Parathyroid adenoma (tissue), 2 donors: ENCODE measurements around the gene GALNT17.
A peak's percentile ranks its signal among the peaks of the same experiment; 100 is the strongest.

Experiments used
- H2AFZ ChIP-seq: fragments of 300-600 bp; sonication (generic); one replicate; pipeline ENCODE4 v1.7.0; 2017; ENCODE audit warnings: antibody characterized with exemption, mild to moderate bottlenecking
- H3K27ac ChIP-seq: fragments of 300-600 bp; sonication (generic); one replicate; pipeline ENCODE4 v1.7.0; 2017
- H3K27me3 ChIP-seq: fragments of 300-600 bp; sonication (generic); one replicate; pipeline ENCODE4 v1.7.0; 2017; ENCODE audit warnings: low read length; ENCODE audit not compliant: control insufficient read depth, insufficient read depth
- H3K36me3 ChIP-seq: fragments of 300-600 bp; sonication (generic); one replicate; pipeline ENCODE4 v1.7.0; 2017; ENCODE audit warnings: low read length; ENCODE audit not compliant: control insufficient read depth, insufficient read depth
- H3K4me1 ChIP-seq: fragments of 300-600 bp; sonication (generic); one replicate; pipeline ENCODE4 v1.7.0; 2017; ENCODE audit warnings: control low read depth
- H3K4me2 ChIP-seq: fragments of 300-600 bp; sonication (generic); one replicate; pipeline ENCODE4 v1.7.0; 2017; ENCODE audit warnings: low read length
- H3K4me3 ChIP-seq: fragments of 300-600 bp; sonication (generic); one replicate; pipeline ENCODE4 v1.7.0; 2017; ENCODE audit warnings: low read depth, low read length
- H3K79me2 ChIP-seq: fragments of 300-600 bp; sonication (generic); one replicate; pipeline ENCODE4 v1.7.0; 2017; ENCODE audit warnings: control low read depth
- H3K9ac ChIP-seq: fragments of 300-600 bp; sonication (generic); one replicate; pipeline ENCODE4 v1.7.0; 2017; ENCODE audit warnings: mild to moderate bottlenecking
- H3K9me3 ChIP-seq: fragments of 300-600 bp; sonication (generic); one replicate; pipeline ENCODE4 v1.7.0; 2017; ENCODE audit warnings: low read length; ENCODE audit not compliant: control insufficient read depth
- CTCF ChIP-seq: fragments of 300-600 bp; sonication (generic); IDR thresholded peaks from one replicate; pipeline ENCODE4 v1.7.0; 2017; ENCODE audit warnings: antibody characterized with exemption, mild to moderate bottlenecking
- donor health status: primary hyperparathyroidism.

GALNT17 gene

GRCh38 chr7:71721742-71722141 is 589.8 kb downstream of the GALNT17 start:
- Histone ChIP-seq H3K4me1 (no peaks in the 10 kb centered on the region), H3K4me3 (no peak overlapping the region), H3K27ac (no peak overlapping the region), H3K9ac (no peak overlapping the region), H3K27me3 (no peaks in the 10 kb centered on the region), H2AFZ (no peak overlapping the region), H3K4me2 (no peak overlapping the region), H3K36me3 (no peaks in the 10 kb centered on the region), H3K79me2 (no peaks in the 10 kb centered on the region), H3K9me3 (no peaks in the 10 kb centered on the region)
- TF ChIP-seq CTCF: no peak

- no peak overlapping the region for H3K4me3 ChIP-seq
- no peak overlapping the region for H3K4me2 ChIP-seq
- H3K79me2 ChIP-seq: no peaks in the 10 kb centered on the region
- H2AFZ ChIP-seq: no peak overlapping the region
- TF ChIP-seq CTCF: no peak
- H3K27ac ChIP-seq: no peak overlapping the region
- no peaks in the 10 kb centered on the region for H3K36me3 ChIP-seq
- H3K9ac ChIP-seq: no peak overlapping the region
- no peaks in the 10 kb centered on the region for H3K27me3 ChIP-seq
- H3K4me1 ChIP-seq: no peaks in the 10 kb centered on the region
- H3K9me3 ChIP-seq: no peaks in the 10 kb centered on the region
These were observed 591.9 kb downstream of the GALNT17 start for GRCh38 chr7:71723859-71724258.

GRCh38 chr7:71727347-71727746 is 595.4 kb downstream of the GALNT17 start:
- no peak for TF ChIP-seq CTCF
- no peak overlapping the region for H2AFZ ChIP-seq
- no peaks in the 10 kb centered on the region for H3K79me2 ChIP-seq
- no peak overlapping the region for H3K9ac ChIP-seq
- H3K36me3 ChIP-seq: no peaks in the 10 kb centered on the region
- H3K4me1 ChIP-seq: no peaks in the 10 kb centered on the region
- no peaks in the 10 kb centered on the region for H3K27me3 ChIP-seq
- H3K4me2 ChIP-seq: no peak overlapping the region
- no peak overlapping the region for H3K4me3 ChIP-seq
- no peaks in the 10 kb centered on the region for H3K9me3 ChIP-seq
- H3K27ac ChIP-seq: no peak overlapping the region

GRCh38 chr7:71731740-71732139 is 599.8 kb downstream of the GALNT17 start:
- H3K27ac ChIP-seq: no peak overlapping the region
- no peak overlapping the region for H3K4me2 ChIP-seq
- H3K36me3 ChIP-seq: no peaks in the 10 kb centered on the region
- no peak overlapping the region for H3K4me3 ChIP-seq
- H3K27me3 ChIP-seq: no peaks in the 10 kb centered on the region
- H2AFZ ChIP-seq: no peak overlapping the region
- no peaks in the 10 kb centered on the region for H3K79me2 ChIP-seq
- H3K4me1 ChIP-seq: no peaks in the 10 kb centered on the region
- H3K9ac ChIP-seq: no peak overlapping the region
- no peaks in the 10 kb centered on the region for H3K9me3 ChIP-seq
- TF ChIP-seq CTCF: no peak

- Histone ChIP-seq H2AFZ (no peak overlapping the region), H3K4me1 (no peaks in the 10 kb centered on the region), H3K27me3 (no peaks in the 10 kb centered on the region), H3K4me3 (no peak overlapping the region), H3K9ac (no peak overlapping the region), H3K79me2 (no peaks in the 10 kb centered on the region), H3K27ac (no peak overlapping the region), H3K4me2 (no peak overlapping the region), H3K36me3 (no peaks in the 10 kb centered on the region), H3K9me3 (no peaks in the 10 kb centered on the region)
- peak; percentile 38 for TF ChIP-seq CTCF
These were observed 601.3 kb downstream of the GALNT17 start for GRCh38 chr7:71733107-71733870.
